B cell (primary cell): ENCODE results near the gene ARHGAP18. TPM values are rescaled to one million over a fixed set of nuclear protein-coding genes. Genes with fewer than 3 reads are reported as not detected.

Source experiments
- ATAC-seq: fragments of 200-7000 bp; cut with Tn5 transposase; one replicate; pipeline ENCODE4 v1.10.0; 2021; ENCODE audit warnings: low read depth, mild to moderate bottlenecking, moderate number of reproducible peaks, moderate library complexity
- CTCF ChIA-PET: fragments of 350-600 bp; sonication (Branson Sonifier 250); formaldehyde crosslinking; loops from one replicate; lab custom pipeline; 2021; ENCODE audit warnings: antibody characterized with exemption, inconsistent platforms; lab: Charles Lee
- POLR2A ChIA-PET: fragments of 350-600 bp; sonication (Branson Sonifier 250); formaldehyde crosslinking; loops from one replicate; lab custom pipeline; 2021; ENCODE audit warnings: antibody characterized with exemption; lab: Charles Lee
- DNase-seq: peaks from one replicate; pipeline ENCODE4 v3.0.0; 2013
- H2AFZ ChIP-seq: 2 replicates; pipeline ENCODE4 v1.6.1; 2012; ENCODE audit warnings: mild to moderate bottlenecking, low read depth, low read length; ENCODE audit not compliant: insufficient read depth, poor library complexity, severe bottlenecking
- H3K27ac ChIP-seq, 2 donors: 1 replicate in 1 of 2; 2 replicates in 1 of 2; pipeline ENCODE4 v1.5.1; 2012 to 2013; ENCODE audit warnings: low read length in 2 of 2, mild to moderate bottlenecking in 2 of 2, moderate library complexity in 1 of 2
- H3K27me3 ChIP-seq, 4 experiments: fragments of 200-600 bp in 1 of 4; sonication (generic) in 1 of 4; replicated peaks in 1 of 4; 1 replicate in 2 of 4; 2 replicates in 2 of 4; pipeline versions ENCODE4 v1.6.1 to v1.7.0; 2013 to 2016; ENCODE audit warnings: low read length in 3 of 4, mild to moderate bottlenecking in 2 of 4, mixed read lengths in 1 of 4, moderate library complexity in 1 of 4; ENCODE audit not compliant: insufficient read depth in 4 of 4, control insufficient read depth in 3 of 4; ENCODE audit errors: control extremely low read depth in 1 of 4
- H3K36me3 ChIP-seq, 2 experiments: replicated peaks in 1 of 2; 1 replicate in 1 of 2; 2 replicates in 1 of 2; pipeline versions ENCODE4 v1.6.1 to v1.7.1; 2013; ENCODE audit warnings: low read length in 1 of 2; ENCODE audit not compliant: insufficient read depth in 2 of 2, control insufficient read depth in 1 of 2; ENCODE audit errors: control extremely low read depth in 1 of 2, extremely low read depth in 1 of 2
- H3K4me1 ChIP-seq, 2 donors: fragments of 200-600 bp in 1 of 2; sonication (generic) in 1 of 2; 1 replicate in 1 of 2; 2 replicates in 1 of 2; pipeline versions ENCODE4 v1.5.1 to v1.6.1; 2013 to 2017; ENCODE audit warnings: low read length in 2 of 2; ENCODE audit not compliant: control insufficient read depth in 2 of 2, insufficient read depth in 2 of 2
- H3K4me2 ChIP-seq: replicated peaks from 2 replicates; pipeline ENCODE3; 2012; ENCODE audit warnings: mild to moderate bottlenecking, low read depth, low read length; ENCODE audit not compliant: poor library complexity, severe bottlenecking
- H3K4me3 ChIP-seq, 5 experiments: fragments of 200-600 bp in 1 of 5; sonication (generic) in 1 of 5; 1 replicate in 3 of 5; 2 replicates in 2 of 5; pipeline versions ENCODE4 v1.5.1 to v1.7.0; 2011 to 2016; ENCODE audit warnings: low read length in 4 of 5, mild to moderate bottlenecking in 4 of 5, low read depth in 2 of 5, control low read depth in 1 of 5, moderate library complexity in 1 of 5; ENCODE audit not compliant: insufficient read depth in 1 of 5; ENCODE audit errors: control extremely low read depth in 1 of 5, extremely low read depth in 1 of 5
- H3K79me2 ChIP-seq: fragments of 200-600 bp; sonication (generic); one replicate; pipeline ENCODE4 v1.6.0; 2016; ENCODE audit warnings: low read length; ENCODE audit not compliant: control insufficient read depth, insufficient read depth
- H3K9ac ChIP-seq: fragments of 200-600 bp; sonication (generic); 2 replicates; pipeline ENCODE4 v1.6.1; 2017; ENCODE audit warnings: mild to moderate bottlenecking, low read length, moderate library complexity
- H3K9me3 ChIP-seq, 3 donors: one replicate each; pipeline versions ENCODE4 v1.6.1 to v1.7.1; 2013; ENCODE audit warnings: low read length in 2 of 3; ENCODE audit not compliant: control insufficient read depth in 2 of 3, insufficient read depth in 1 of 3; ENCODE audit errors: control extremely low read depth in 1 of 3
- H4K20me1 ChIP-seq: 2 replicates; pipeline ENCODE4 v1.6.0; 2012; ENCODE audit warnings: mild to moderate bottlenecking, low read length; ENCODE audit not compliant: insufficient read depth, control insufficient read depth, poor library complexity, severe bottlenecking
- H3K27ac Mint-ChIP-seq: one replicate; pipeline ENCODE4 v1.8.0; 2021; ENCODE audit warnings: mixed read lengths
- H3K27me3 Mint-ChIP-seq: one replicate; pipeline ENCODE4 v1.8.0; 2021; ENCODE audit warnings: mixed read lengths
- H3K4me1 Mint-ChIP-seq: one replicate; pipeline ENCODE4 v1.8.0; 2021; ENCODE audit warnings: mixed read lengths
- H3K4me3 Mint-ChIP-seq: one replicate; pipeline ENCODE4 v1.8.0; 2021; ENCODE audit warnings: mixed read lengths
- H3K9me3 Mint-ChIP-seq: one replicate; pipeline ENCODE4 v1.8.0; 2022; ENCODE audit warnings: mixed read lengths; ENCODE audit not compliant: insufficient read depth
- EZH2 ChIP-seq: IDR thresholded peaks from 2 replicates; pipeline ENCODE4 v1.6.1; 2012; ENCODE audit warnings: borderline replicate concordance, low read depth, mild to moderate bottlenecking, moderate library complexity, low read length; ENCODE audit not compliant: insufficient read depth, poor library complexity, severe bottlenecking
- WGBS: methylation state at CpG from one replicate; pipeline ENCODE4 v1.1.5; 2013; ENCODE audit warnings: missing lambda C conversion rate; ENCODE audit not compliant: insufficient coverage; 5-methylcytosine and 5-hydroxymethylcytosine counted together
- intact Hi-C: fragments of 100-400 bp; cut with micrococcal nuclease; formaldehyde crosslinking; loops from one replicate; pipeline ENCODE4 v1.10.0; 2022
- polyA plus RNA-seq: library from polyadenylated mRNA; depleted of rRNA; stranded (reverse); fragments of >200 nt; gene quantifications from 2 replicates; pipeline ENCODE4 v1.2.3, GENCODE V29; 2012
- total RNA-seq, 2 donors: library from RNA; stranded (reverse); fragments of 120-200 nt in 1 of 2; gene quantifications; 1 replicate in 1 of 2; 2 replicates in 1 of 2; pipeline versions ENCODE4 v1.2.3 to v1.2.4, GENCODE V29; 2013 to 2022
- TF ChIP-seq, protein P1 (sequence below): fragments of 200-600 bp; IDR thresholded peaks from one replicate; pipeline ENCODE4 v1.8.0; 2022; ENCODE audit warnings: antibody characterized with exemption, mild to moderate bottlenecking

The ARHGAP18 gene
- total and polyA plus RNA-seq, 2 donors (not counting 1 experiment from before 2014, with no cell fraction given) = 0.95 to 3.9 TPM

DNA sequence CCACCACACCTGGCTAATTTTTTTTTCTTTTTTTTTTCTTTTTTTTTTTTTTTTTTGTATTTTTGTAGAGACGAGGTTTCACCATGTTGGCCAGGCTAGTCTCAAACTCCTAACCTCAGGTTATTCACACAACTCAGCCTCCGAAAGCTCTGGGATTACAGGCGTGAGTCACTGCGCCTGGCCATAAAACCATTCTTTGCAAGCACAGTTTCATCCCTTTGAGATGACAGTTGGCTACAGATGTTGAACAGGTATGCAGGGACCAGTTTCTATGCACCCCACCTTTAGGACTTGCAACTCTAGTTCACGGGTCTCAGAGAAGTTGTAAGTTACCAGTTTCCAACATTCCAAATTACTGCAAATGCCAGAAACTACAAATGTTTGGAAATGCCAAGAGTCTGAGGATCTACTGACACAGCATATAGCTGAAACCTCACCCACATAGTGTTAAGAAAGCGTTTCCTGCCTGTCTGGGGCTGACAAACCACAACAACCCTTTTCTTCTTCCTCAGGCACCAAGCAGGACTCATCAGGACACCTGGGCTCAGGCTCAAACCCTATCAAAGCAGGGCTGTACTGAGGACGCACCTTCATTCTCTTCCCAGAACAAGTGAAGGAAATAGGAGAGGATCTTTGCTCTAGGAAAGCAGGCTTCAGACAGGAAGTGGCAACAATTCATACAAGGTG lies 22.9 kb downstream of the ARHGAP18 start:
- TF ChIP-seq, protein P1, sequence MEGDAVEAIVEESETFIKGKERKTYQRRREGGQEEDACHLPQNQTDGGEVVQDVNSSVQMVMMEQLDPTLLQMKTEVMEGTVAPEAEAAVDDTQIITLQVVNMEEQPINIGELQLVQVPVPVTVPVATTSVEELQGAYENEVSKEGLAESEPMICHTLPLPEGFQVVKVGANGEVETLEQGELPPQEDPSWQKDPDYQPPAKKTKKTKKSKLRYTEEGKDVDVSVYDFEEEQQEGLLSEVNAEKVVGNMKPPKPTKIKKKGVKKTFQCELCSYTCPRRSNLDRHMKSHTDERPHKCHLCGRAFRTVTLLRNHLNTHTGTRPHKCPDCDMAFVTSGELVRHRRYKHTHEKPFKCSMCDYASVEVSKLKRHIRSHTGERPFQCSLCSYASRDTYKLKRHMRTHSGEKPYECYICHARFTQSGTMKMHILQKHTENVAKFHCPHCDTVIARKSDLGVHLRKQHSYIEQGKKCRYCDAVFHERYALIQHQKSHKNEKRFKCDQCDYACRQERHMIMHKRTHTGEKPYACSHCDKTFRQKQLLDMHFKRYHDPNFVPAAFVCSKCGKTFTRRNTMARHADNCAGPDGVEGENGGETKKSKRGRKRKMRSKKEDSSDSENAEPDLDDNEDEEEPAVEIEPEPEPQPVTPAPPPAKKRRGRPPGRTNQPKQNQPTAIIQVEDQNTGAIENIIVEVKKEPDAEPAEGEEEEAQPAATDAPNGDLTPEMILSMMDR = no peak
- no peak for TF ChIP-seq EZH2
- Histone ChIP-seq H3K27me3 (no peaks in the 10 kb centered on the region), H3K9me3 (no peaks in the 10 kb centered on the region), H3K4me2 (peak overlapping the region; percentile 37), H3K4me1 (peaks cover 40 to 46% of the 10 kb centered on the region in 2 donors), H3K27ac (no peak overlapping the region), H3K4me3 (peak overlapping the region in 1 of 5 experiments; percentile 15), H4K20me1 (peaks cover 15% of the 10 kb centered on the region), H2AFZ (no peak overlapping the region), H3K9ac (no peak overlapping the region), H3K36me3 (no peaks in the 10 kb centered on the region), H3K79me2 (peaks cover 33% of the 10 kb centered on the region)
- Mint-ChIP-seq H3K27ac (peak overlapping the region; percentile 17), H3K27me3 (no peaks in the 10 kb centered on the region), H3K9me3 (no peaks in the 10 kb centered on the region), H3K4me3 (peak overlapping the region; percentile 11), H3K4me1 (peaks cover 47% of the 10 kb centered on the region)
- ATAC-seq = peak; percentile 31
- peak; percentile 42 for DNase-seq
- POLR2A ChIA-PET = interaction anchor here (0.6 kb wide), 1 partner anchor 78 kb away, joined by 10 read pairs; no protein-coding TSS in a partner anchor
- CTCF ChIA-PET = interaction anchor here (1.4 to 1.6 kb wide), 2 partner anchors 22 to 44 kb away, joined by 3 to 4 read pairs; partner anchors contain the start of gene ARHGAP18
- intact Hi-C loops = no loop called here
- 31% methylated on average over 5 of the region's 7 CpGs for WGBS

DNA sequence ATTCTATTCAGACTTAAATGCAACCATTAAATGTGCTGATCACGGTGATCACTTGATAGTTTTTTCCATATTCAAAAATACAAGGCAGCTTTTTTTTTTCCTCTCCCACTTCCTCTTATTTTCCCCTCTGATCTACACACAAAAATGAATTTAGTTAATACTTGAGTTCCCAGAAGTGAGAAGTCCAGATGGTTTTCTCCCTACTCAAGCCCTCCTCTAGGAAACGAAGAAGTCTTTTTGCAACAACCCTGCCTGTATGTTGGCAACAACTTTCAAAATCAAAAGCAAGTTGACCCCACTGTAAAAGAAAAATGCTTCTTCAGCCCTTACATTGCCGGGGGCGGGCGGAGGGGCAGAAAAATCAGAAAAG lies 24.3 kb downstream of the ARHGAP18 start:
- Histone ChIP-seq H3K9me3 (no peaks in the 10 kb centered on the region), H2AFZ (no peak overlapping the region), H3K4me3 (no peak overlapping the region), H3K4me2 (peak overlapping the region; percentile 24), H3K27ac (no peak overlapping the region), H4K20me1 (peaks cover 15% of the 10 kb centered on the region), H3K4me1 (peaks cover 40 to 46% of the 10 kb centered on the region in 2 donors), H3K36me3 (no peaks in the 10 kb centered on the region), H3K9ac (no peak overlapping the region), H3K27me3 (no peaks in the 10 kb centered on the region), H3K79me2 (peaks cover 30% of the 10 kb centered on the region)
- H3K27ac Mint-ChIP-seq = no peak overlapping the region
- TF ChIP-seq, protein P1 = no peak
- no peak for TF ChIP-seq EZH2
- peaks cover 47% of the 10 kb centered on the region for H3K4me1 Mint-ChIP-seq
- ATAC-seq (no peak), DNase-seq (no peak)
- POLR2A ChIA-PET = no interaction called here
- H3K9me3 Mint-ChIP-seq = no peaks in the 10 kb centered on the region
- CTCF ChIA-PET = interaction anchor here (1.5 kb wide), 1 partner anchor 24 kb away, joined by 4 read pairs; the partner anchor contains the start of gene ARHGAP18
- peak overlapping the region; percentile 6 for H3K4me3 Mint-ChIP-seq
- no peaks in the 10 kb centered on the region for H3K27me3 Mint-ChIP-seq
- intact Hi-C loops = no loop called here
- whole genome bisulfite sequencing = no CpG with 5 or more reads among the region's 5 CpGs
